ENCODE data around the gene IFITM1. TPM values are rescaled to one million over a fixed set of nuclear protein-coding genes. Genes with fewer than 3 reads are reported as not detected.
"Not testable (repeated sequence)": the region's sequence is repeated elsewhere in the genome, so short reads cannot be mapped to it uniquely, and the experiment has no call there.

The IFITM1 gene
- total RNA-seq (2022) (1.8 and 4.8 TPM in 2 replicates), Bru-seq, nascent RNA (percentile 37 among the genes with signal in this experiment), BruChase-seq, experiment 1, labeled RNA remaining after a 6-hour chase (percentile 34 among the genes with signal in this experiment), BruChase-seq, experiment 2, labeled RNA remaining after a 2-hour chase (percentile 28 among the genes with signal in this experiment)
- long read RNA-seq, transcript IFITM1-202 (2 exons, 855 nt): major isoform, 6 of 8 reads
- long read RNA-seq, partial matches to known transcripts: 0 of 8 reads
- long read RNA-seq, other reads (novel, unspliced or antisense): 2 of 8 reads

- H3K36me3 Mint-ChIP-seq (ENCODE audit: insufficient read depth, unreplicated experiment): peaks cover 6% of the 10 kb centered on the region
- H3K4me3 Mint-ChIP-seq (ENCODE audit: unreplicated experiment): peak within 1 kb of the TSS; percentile 46
- ChIA-PET CTCF (no interaction called here), POLR2A (no interaction called here)
- no peaks in the 10 kb centered on the region for H3K9me3 Mint-ChIP-seq (ENCODE audit: unreplicated experiment)
- H3K4me1 Mint-ChIP-seq (ENCODE audit: insufficient read depth, unreplicated experiment): peaks cover 19% of the 10 kb centered on the region
- no TSS peak for BruUV-seq (replicated peaks)
- peak; percentile 74 for DNase-seq (ENCODE audit: unreplicated experiment)
- intact Hi-C loops (cut with micrococcal nuclease): no loop called here
- H3K27ac Mint-ChIP-seq (ENCODE audit: low read depth, unreplicated experiment): no peak within 1 kb of the TSS
- H3K27me3 Mint-ChIP-seq (ENCODE audit: insufficient read depth, unreplicated experiment): no peaks in the 10 kb centered on the region
- no peak for TF ChIP-seq CTCF (IDR thresholded peaks at IDR 0.05; ENCODE audit: unreplicated experiment)
These were observed at the start of gene IFITM1 for GRCh38 chr11:313787-314553. IFITM1 (plus strand) TSS chr11:314040; CDS start chr11:314171, 131 bp downstream.

GRCh38 chr11:266676-267439 is 47.0 kb upstream of the IFITM1 start:
- no peaks in the 10 kb centered on the region for H3K36me3 Mint-ChIP-seq (ENCODE audit: insufficient read depth, unreplicated experiment)
- no TSS peak for BruUV-seq (replicated peaks)
- CTCF ChIA-PET: interaction anchor here (0.5 kb wide), 1 partner anchor 12 kb away, joined by 3 read pairs; no protein-coding TSS in a partner anchor
- H3K4me3 Mint-ChIP-seq (ENCODE audit: unreplicated experiment): no peak overlapping the region
- H3K27ac Mint-ChIP-seq (ENCODE audit: low read depth, unreplicated experiment): peak overlapping the region; percentile 71
- no peak for TF ChIP-seq CTCF (IDR thresholded peaks at IDR 0.05; ENCODE audit: unreplicated experiment)
- H3K9me3 Mint-ChIP-seq (ENCODE audit: unreplicated experiment): no peaks in the 10 kb centered on the region
- intact Hi-C loops (cut with micrococcal nuclease): no loop called here
- H3K4me1 Mint-ChIP-seq (ENCODE audit: insufficient read depth, unreplicated experiment): peaks cover 16% of the 10 kb centered on the region
- POLR2A ChIA-PET: interaction anchor here (0.9 to 1.0 kb wide), 2 partner anchors 58 to 60 kb away, joined by 3 to 4 read pairs; partner anchors contain the start of gene BET1L
- DNase-seq (ENCODE audit: unreplicated experiment): peak; percentile 43
- peaks cover 9% of the 10 kb centered on the region for H3K27me3 Mint-ChIP-seq (ENCODE audit: insufficient read depth, unreplicated experiment)

- Mint-ChIP-seq H3K27ac (ENCODE audit: low read depth, unreplicated experiment) (peak overlapping the region; percentile 71), H3K9me3 (ENCODE audit: unreplicated experiment) (no peaks in the 10 kb centered on the region), H3K4me1 (ENCODE audit: insufficient read depth, unreplicated experiment) (peaks cover 16% of the 10 kb centered on the region), H3K36me3 (ENCODE audit: insufficient read depth, unreplicated experiment) (no peaks in the 10 kb centered on the region), H3K27me3 (ENCODE audit: insufficient read depth, unreplicated experiment) (peaks cover 14% of the 10 kb centered on the region), H3K4me3 (ENCODE audit: unreplicated experiment) (peak overlapping the region; percentile 70)
- BruUV-seq (replicated peaks): no TSS peak
- ChIA-PET CTCF (interaction anchor here (0.7 kb wide), 1 partner anchor 17 kb away, joined by 3 read pairs; no protein-coding TSS in a partner anchor), POLR2A (interaction anchor here (0.9 to 1.0 kb wide), 2 partner anchors 59 to 61 kb away, joined by 3 to 4 read pairs; partner anchors contain the start of gene BET1L)
- intact Hi-C loops (cut with micrococcal nuclease): no loop called here
- DNase-seq (ENCODE audit: unreplicated experiment): peak; percentile 60
- no peak for TF ChIP-seq CTCF (IDR thresholded peaks at IDR 0.05; ENCODE audit: unreplicated experiment)
These were observed 46.3 kb upstream of the IFITM1 start for GRCh38 chr11:267491-267994.

- BruUV-seq (replicated peaks); intact Hi-C loops (cut with micrococcal nuclease); DNase-seq (ENCODE audit: unreplicated experiment); H3K36me3 Mint-ChIP-seq (ENCODE audit: insufficient read depth, unreplicated experiment); H3K9me3 Mint-ChIP-seq (ENCODE audit: unreplicated experiment); H3K27ac Mint-ChIP-seq (ENCODE audit: low read depth, unreplicated experiment): not testable (repeated sequence)
- peaks cover 16% of the 10 kb centered on the region for H3K4me1 Mint-ChIP-seq (ENCODE audit: insufficient read depth, unreplicated experiment)
- H3K4me3 Mint-ChIP-seq (ENCODE audit: unreplicated experiment): peak overlapping the region; percentile 70
- H3K27me3 Mint-ChIP-seq (ENCODE audit: insufficient read depth, unreplicated experiment): peaks cover 19% of the 10 kb centered on the region
- ChIA-PET CTCF (interaction anchor here (0.6 to 0.7 kb wide), 3 partner anchors 9 to 93 kb away, joined by 3 read pairs; partner anchors contain the start of gene NLRP6), POLR2A (interaction anchor here (0.7 kb wide), 2 partner anchors 20 to 125 kb away, joined by 3 read pairs; partner anchors contain the start of gene PKP3)
These were observed 45.1 kb upstream of the IFITM1 start for GRCh38 chr11:268716-269145.
